ENCODE results near the gene DOP1A.

DOP1A gene

DNA sequence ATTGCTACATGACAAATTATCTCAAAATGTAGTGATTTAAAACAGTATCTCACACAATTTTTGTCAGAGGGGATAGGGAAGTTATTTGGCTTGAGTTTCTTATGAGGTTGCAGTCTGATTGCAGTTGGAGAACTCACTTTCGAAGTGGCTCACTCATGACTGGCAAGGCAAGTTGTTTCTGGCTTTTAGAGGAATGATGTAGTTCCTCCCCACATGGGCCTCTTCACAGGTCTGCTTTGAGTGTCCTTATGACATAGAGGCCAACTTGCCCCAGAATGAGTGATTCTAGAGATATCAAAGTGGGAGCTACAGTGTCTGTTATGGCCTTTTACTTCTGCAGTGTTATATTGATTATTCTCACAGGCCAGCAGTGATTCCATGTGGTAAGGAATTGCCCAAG lies 6.1 kb downstream of the DOP1A start:
- TF ChIP-seq, protein P1, sequence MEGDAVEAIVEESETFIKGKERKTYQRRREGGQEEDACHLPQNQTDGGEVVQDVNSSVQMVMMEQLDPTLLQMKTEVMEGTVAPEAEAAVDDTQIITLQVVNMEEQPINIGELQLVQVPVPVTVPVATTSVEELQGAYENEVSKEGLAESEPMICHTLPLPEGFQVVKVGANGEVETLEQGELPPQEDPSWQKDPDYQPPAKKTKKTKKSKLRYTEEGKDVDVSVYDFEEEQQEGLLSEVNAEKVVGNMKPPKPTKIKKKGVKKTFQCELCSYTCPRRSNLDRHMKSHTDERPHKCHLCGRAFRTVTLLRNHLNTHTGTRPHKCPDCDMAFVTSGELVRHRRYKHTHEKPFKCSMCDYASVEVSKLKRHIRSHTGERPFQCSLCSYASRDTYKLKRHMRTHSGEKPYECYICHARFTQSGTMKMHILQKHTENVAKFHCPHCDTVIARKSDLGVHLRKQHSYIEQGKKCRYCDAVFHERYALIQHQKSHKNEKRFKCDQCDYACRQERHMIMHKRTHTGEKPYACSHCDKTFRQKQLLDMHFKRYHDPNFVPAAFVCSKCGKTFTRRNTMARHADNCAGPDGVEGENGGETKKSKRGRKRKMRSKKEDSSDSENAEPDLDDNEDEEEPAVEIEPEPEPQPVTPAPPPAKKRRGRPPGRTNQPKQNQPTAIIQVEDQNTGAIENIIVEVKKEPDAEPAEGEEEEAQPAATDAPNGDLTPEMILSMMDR (IDR thresholded peaks at IDR 0.05) = no peak
- TF ChIP-seq ZFX (IDR thresholded peaks at IDR 0.05; ENCODE audit: borderline replicate concordance) = no peak
- H3K27ac ChIP-seq = no peak overlapping the region

DNA sequence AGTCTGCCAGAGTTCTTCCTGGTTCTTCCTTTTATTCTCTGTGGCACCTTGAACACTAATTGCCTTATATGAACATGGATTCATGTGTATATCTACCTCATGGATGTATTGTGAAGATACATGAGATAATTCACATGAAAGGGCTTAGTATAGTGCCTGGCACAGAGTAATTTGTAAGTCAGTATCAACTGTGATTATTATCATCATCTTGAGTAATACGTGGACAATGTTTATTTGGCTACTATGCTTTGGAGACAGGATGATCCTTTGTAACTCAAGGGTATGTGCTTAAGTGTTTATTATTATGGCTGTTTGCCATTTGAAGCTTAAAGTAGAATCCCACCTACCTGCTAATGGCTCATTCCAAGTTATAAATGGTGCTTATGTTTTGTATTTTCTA lies 16.0 kb downstream of the DOP1A start:
- no peak for TF ChIP-seq ZFX (IDR thresholded peaks at IDR 0.05; ENCODE audit: borderline replicate concordance)
- TF ChIP-seq, protein P1 (IDR thresholded peaks at IDR 0.05) = no peak
- H3K27ac ChIP-seq = no peak overlapping the region

DNA sequence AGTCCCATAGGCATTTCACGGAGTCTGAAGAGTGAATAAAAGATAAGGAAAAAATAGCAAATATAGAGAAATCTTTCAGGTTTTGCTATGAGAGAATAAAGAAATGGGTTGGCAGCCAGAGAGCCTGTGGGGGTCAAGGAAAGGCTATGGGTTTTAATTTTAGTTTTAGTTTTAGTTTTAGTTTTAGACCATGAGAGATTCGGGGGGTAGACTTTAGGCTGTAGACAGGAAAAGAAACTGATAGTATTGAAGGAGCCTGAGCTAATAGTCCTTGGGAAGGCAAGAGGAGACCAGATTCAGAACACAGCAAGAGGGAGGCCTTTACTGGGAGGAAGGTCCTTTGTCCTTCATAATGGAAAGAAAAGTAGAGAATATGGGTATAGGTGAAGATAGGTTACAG lies 19.3 kb downstream of the DOP1A start:
- TF ChIP-seq, protein P1 (IDR thresholded peaks at IDR 0.05) = no peak
- no peak for TF ChIP-seq ZFX (IDR thresholded peaks at IDR 0.05; ENCODE audit: borderline replicate concordance)
- H3K27ac ChIP-seq = no peak overlapping the region

DNA sequence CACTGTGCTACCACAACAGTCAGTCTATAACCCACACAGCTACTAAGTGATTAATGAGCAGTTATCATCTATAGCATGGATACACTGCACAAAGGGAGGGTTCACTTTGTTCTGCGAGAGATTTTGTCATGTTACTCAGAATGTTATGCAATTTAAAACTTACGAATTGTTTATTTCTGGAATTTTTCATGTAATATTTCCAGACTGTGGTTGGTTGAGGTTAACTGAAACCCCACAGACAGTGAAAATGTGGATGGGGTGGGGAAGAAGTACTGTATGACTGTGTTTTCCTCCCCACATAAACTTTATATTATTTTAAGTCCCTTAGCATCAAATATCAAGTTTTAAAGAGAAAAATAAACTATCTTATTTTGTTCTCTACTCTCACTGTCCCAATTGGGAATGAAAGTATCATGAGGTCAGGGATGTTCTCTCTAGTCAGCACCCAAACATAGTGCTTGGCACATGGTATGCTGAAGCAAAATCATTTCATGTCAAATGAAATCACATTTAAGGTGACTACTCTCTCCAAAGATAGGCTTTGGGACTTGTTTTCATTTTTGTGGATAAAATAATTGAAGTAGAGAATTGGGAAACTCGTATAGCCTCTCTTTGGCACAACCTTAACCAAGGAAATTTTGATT lies 25.4 kb downstream of the DOP1A start:
- TF ChIP-seq, protein P1 (IDR thresholded peaks at IDR 0.05) = no peak
- no peak for TF ChIP-seq ZFX (IDR thresholded peaks at IDR 0.05; ENCODE audit: borderline replicate concordance)
- no peak overlapping the region for H3K27ac ChIP-seq

DNA sequence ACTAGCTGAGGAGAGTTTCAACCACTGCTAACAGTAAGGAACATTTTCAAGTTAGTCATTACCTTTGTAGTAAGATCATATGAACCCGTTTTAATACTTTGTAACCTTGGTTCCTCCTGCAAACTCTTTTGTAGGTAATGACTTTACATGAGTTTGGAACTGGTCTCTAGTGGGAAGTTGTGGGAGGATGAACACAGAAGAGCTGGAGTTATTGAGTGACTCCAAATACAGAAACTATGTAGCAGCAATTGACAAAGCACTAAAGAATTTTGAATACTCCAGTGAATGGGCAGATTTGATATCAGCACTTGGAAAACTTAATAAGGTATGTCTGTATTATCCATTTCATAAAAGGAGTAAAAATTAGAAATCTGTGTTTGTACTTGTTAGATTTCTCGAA lies 29.3 kb downstream of the DOP1A start:
- no peak overlapping the region for H3K27ac ChIP-seq
- TF ChIP-seq ZFX (IDR thresholded peaks at IDR 0.05; ENCODE audit: borderline replicate concordance) = no peak
- TF ChIP-seq, protein P1 (IDR thresholded peaks at IDR 0.05) = no peak

DNA sequence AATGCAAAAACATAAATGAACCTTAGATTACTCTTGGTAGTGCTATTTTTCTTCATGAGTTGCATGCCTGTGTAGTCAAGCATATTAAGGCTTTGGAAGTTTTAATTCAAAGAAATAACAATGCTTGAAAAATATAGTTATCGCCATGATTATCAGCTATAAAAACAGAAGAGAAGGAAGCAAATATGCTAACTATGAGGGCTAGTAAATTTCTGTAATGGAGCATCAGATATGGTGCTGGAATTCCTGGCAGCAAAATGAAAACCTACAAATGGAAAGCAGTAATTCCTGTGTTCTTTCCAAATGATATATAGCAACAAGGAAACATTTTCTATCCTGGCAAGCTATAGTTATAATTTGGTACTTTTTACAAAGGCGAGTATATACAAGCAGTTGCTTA lies 29.7 kb downstream of the DOP1A start:
- TF ChIP-seq, protein P1 (IDR thresholded peaks at IDR 0.05) = no peak
- TF ChIP-seq ZFX (IDR thresholded peaks at IDR 0.05; ENCODE audit: borderline replicate concordance) = no peak

DNA sequence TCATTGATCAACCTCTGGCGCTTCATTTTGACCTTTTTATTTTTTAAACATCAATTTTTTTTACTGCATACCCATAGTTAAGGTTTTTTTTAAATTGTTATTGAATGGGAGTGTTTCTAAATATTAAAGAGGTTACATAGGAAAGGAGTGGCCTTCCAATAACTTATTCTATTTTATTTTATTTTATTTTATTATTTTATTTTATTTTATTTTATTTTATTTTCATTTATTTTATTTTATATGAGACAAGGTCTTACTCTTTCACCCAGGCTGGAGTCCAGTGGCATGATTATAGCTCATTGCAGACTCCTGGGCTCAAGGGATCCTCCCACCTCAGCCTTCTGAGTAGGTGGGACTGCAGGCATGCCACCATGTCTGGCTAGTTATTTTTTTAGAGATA lies 30.2 kb downstream of the DOP1A start:
- H3K27ac ChIP-seq = no peak overlapping the region
- TF ChIP-seq, protein P1 (IDR thresholded peaks at IDR 0.05) = no peak
- TF ChIP-seq ZFX (IDR thresholded peaks at IDR 0.05; ENCODE audit: borderline replicate concordance) = no peak

More for the DNA sequence above, 29.7 kb downstream of the DOP1A start:
- no peak overlapping the region for H3K27ac ChIP-seq

Measured in 22Rv1 (cell line).